HEK293 (cell line): Measurements from ENCODE around the gene KRTAP2-4.
"Not testable (repeated sequence)": the region's sequence is repeated elsewhere in the genome, so short reads cannot be mapped to it uniquely, and the experiment has no call there.

Experiments used
- CTCF ChIA-PET: fragments of 350-600 bp; formaldehyde crosslinking; extraction: SDS; loops from one replicate; lab custom pipeline; 2021; ENCODE audit warnings: antibody characterized with exemption; lab: Yijun Ruan, JAX
- POLR2A ChIA-PET: fragments of 300-600 bp; formaldehyde crosslinking; extraction: SDS; loops from one replicate; lab custom pipeline; 2020; ENCODE audit warnings: antibody characterized with exemption, inconsistent platforms; lab: Yijun Ruan, JAX
- H3K27ac ChIP-seq: fragments of 200-500 bp; sonication (Bioruptor generic); 2 replicates; pipeline ENCODE4 v1.5.1; 2014; ENCODE audit warnings: low read depth, low read length, control low read depth, inconsistent platforms; ENCODE audit errors: extremely low read depth
- H3K36me3 ChIP-seq, 2 experiments: fragments of 200-500 bp in 1 of 2; sonication (Bioruptor generic) in 1 of 2; 1 replicate in 1 of 2; 2 replicates in 1 of 2; pipeline ENCODE4 v1.5.1; 2014 to 2017; ENCODE audit warnings: inconsistent platforms in 2 of 2, low read length in 2 of 2; ENCODE audit not compliant: control insufficient read depth in 2 of 2, insufficient read depth in 1 of 2
- H3K4me1 ChIP-seq: fragments of 200-500 bp; sonication (Bioruptor generic); 2 replicates; pipeline ENCODE4 v1.5.1; 2014; ENCODE audit warnings: mild to moderate bottlenecking, low read length, inconsistent platforms; ENCODE audit not compliant: control insufficient read depth, insufficient read depth
- H3K4me3 ChIP-seq: 2 replicates; pipeline ENCODE4 v1.5.1; 2011; ENCODE audit warnings: low read depth, mild to moderate bottlenecking, control low read depth, low read length, moderate library complexity
- H3K9me3 ChIP-seq: fragments of 200-500 bp; sonication (Bioruptor generic); 2 replicates; pipeline ENCODE4 v1.5.1; 2014; ENCODE audit warnings: low read depth, low read length, inconsistent platforms; ENCODE audit not compliant: control insufficient read depth, insufficient read depth
- GLIS1 ChIP-seq: fragments of 450-650 bp; formaldehyde crosslinking; IDR thresholded peaks from 2 replicates; pipeline ENCODE4 v1.5.1; 2016; ENCODE audit warnings: missing biosample characterization, missing genetic modification characterization
- HOXD13 ChIP-seq: sonication (generic); formaldehyde crosslinking; IDR thresholded peaks from 2 replicates; pipeline ENCODE4 v1.8.0; 2022; ENCODE audit warnings: missing genetic modification reagents, borderline replicate concordance
- ZBTB8A ChIP-seq: fragments of 450-650 bp; formaldehyde crosslinking; IDR thresholded peaks from 2 replicates; pipeline ENCODE4 v1.5.1; 2016; ENCODE audit warnings: missing biosample characterization, missing genetic modification characterization
- ZIC2 ChIP-seq: fragments of 450-650 bp; formaldehyde crosslinking; IDR thresholded peaks from 2 replicates; pipeline ENCODE4 v1.5.1; 2016; ENCODE audit warnings: missing biosample characterization, missing genetic modification characterization
- ZNF10 ChIP-seq: fragments of 450-650 bp; formaldehyde crosslinking; IDR thresholded peaks from 2 replicates; pipeline ENCODE4 v1.5.1; 2017; ENCODE audit warnings: missing biosample characterization, missing genetic modification characterization
- ZNF112 ChIP-seq: fragments of 450-650 bp; formaldehyde crosslinking; IDR thresholded peaks from 2 replicates; pipeline ENCODE4 v1.5.0; 2017; ENCODE audit warnings: missing biosample characterization, missing genetic modification characterization
- ZNF140 ChIP-seq: fragments of 450-650 bp; formaldehyde crosslinking; IDR thresholded peaks from 2 replicates; pipeline ENCODE4 v1.5.1; 2016; ENCODE audit warnings: missing biosample characterization, missing genetic modification characterization
- ZNF146 ChIP-seq: fragments of 450-650 bp; formaldehyde crosslinking; IDR thresholded peaks from 2 replicates; pipeline ENCODE4 v1.5.1; 2016; ENCODE audit warnings: missing biosample characterization, missing genetic modification characterization
- ZNF16 ChIP-seq: fragments of 450-650 bp; formaldehyde crosslinking; IDR thresholded peaks from 2 replicates; pipeline ENCODE4 v1.5.1; 2016; ENCODE audit warnings: low read depth, missing biosample characterization, missing genetic modification characterization
- ZNF169 ChIP-seq: fragments of 450-650 bp; formaldehyde crosslinking; IDR thresholded peaks from 2 replicates; pipeline ENCODE4 v1.5.1; 2016; ENCODE audit warnings: missing biosample characterization, missing genetic modification characterization
- ZNF2 ChIP-seq: fragments of 450-650 bp; formaldehyde crosslinking; IDR thresholded peaks from 2 replicates; pipeline ENCODE4 v1.5.1; 2016; ENCODE audit warnings: missing biosample characterization, missing genetic modification characterization
- ZNF214 ChIP-seq: fragments of 450-650 bp; formaldehyde crosslinking; IDR thresholded peaks from 2 replicates; pipeline ENCODE4 v1.5.1; 2017; ENCODE audit warnings: missing biosample characterization, mild to moderate bottlenecking, missing genetic modification characterization, borderline replicate concordance
- ZNF26 ChIP-seq: fragments of 450-650 bp; formaldehyde crosslinking; IDR thresholded peaks from 2 replicates; pipeline ENCODE4 v1.5.1; 2016; ENCODE audit warnings: missing biosample characterization, missing genetic modification characterization
- ZNF266 ChIP-seq: fragments of 450-650 bp; formaldehyde crosslinking; IDR thresholded peaks from 2 replicates; pipeline ENCODE4 v1.5.1; 2016; ENCODE audit warnings: missing biosample characterization, missing genetic modification characterization, low read depth
- ZNF280D ChIP-seq: fragments of 450-650 bp; formaldehyde crosslinking; IDR thresholded peaks from 2 replicates; pipeline ENCODE4 v1.5.1; 2016; ENCODE audit warnings: missing biosample characterization, missing genetic modification characterization
- ZNF394 ChIP-seq: fragments of 450-650 bp; formaldehyde crosslinking; IDR thresholded peaks from 2 replicates; pipeline ENCODE4 v1.5.1; 2016; ENCODE audit warnings: missing biosample characterization, missing genetic modification characterization, mild to moderate bottlenecking, moderate library complexity, borderline replicate concordance
- ZNF585B ChIP-seq: fragments of 450-650 bp; formaldehyde crosslinking; IDR thresholded peaks from 2 replicates; pipeline ENCODE4 v1.5.1; 2016; ENCODE audit warnings: missing biosample characterization, missing genetic modification characterization
- ZNF660 ChIP-seq: fragments of 450-650 bp; IDR thresholded peaks from 2 replicates; pipeline ENCODE4 v1.5.1; 2018; ENCODE audit warnings: missing biosample characterization, mild to moderate bottlenecking, missing genetic modification characterization
- ZNF791 ChIP-seq: fragments of 450-650 bp; formaldehyde crosslinking; IDR thresholded peaks from 2 replicates; pipeline ENCODE4 v1.5.1; 2016; ENCODE audit warnings: missing biosample characterization, missing genetic modification characterization

KRTAP2-4 gene

GRCh38 chr17:41057547-41057946, 8.1 kb downstream of the KRTAP2-4 start:
- H3K36me3 ChIP-seq, result no peaks in the 10 kb centered on the region
- 0 out of 2 replicates have a peak, but pooled peaks have one; percentile 63 for TF ChIP-seq ZNF280D (tag by site-specific recombination)
- TF ChIP-seq ZNF26, result no peak
- TF ChIP-seq ZNF146 (tag by site-specific recombination), result peak; percentile 94
- no peak overlapping the region for H3K27ac ChIP-seq
- no peaks in the 10 kb centered on the region for H3K9me3 ChIP-seq
- no peaks in the 10 kb centered on the region for H3K4me1 ChIP-seq
- ChIA-PET CTCF (no interaction called here), POLR2A (no interaction called here)
- no peak overlapping the region for H3K4me3 ChIP-seq

- H3K36me3 ChIP-seq, H3K4me3 ChIP-seq, H3K4me1 ChIP-seq, H3K27ac ChIP-seq, POLR2A ChIA-PET, CTCF ChIA-PET, H3K9me3 ChIP-seq: not testable (repeated sequence)
These were observed 10.5 kb downstream of the KRTAP2-4 start, which contains the start of gene KRTAP2-2 for GRCh38 chr17:41055130-41055529. Gene KRTAP2-2, minus strand, starts transcription at chr17:41055230. Its CDS starts 19 bp downstream, at chr17:41055211.

- POLR2A ChIA-PET, result not testable (repeated sequence)
- TF ChIP-seq ZIC2 (tag by site-specific recombination), result peak; percentile 75
- peak; percentile 51; the same call in 1 of the 2 replicates for TF ChIP-seq GLIS1
- TF ChIP-seq, all 188 proteins: peak for 2; not testable (repeated sequence) for 186
- H3K9me3 ChIP-seq, H3K4me1 ChIP-seq, H3K36me3 ChIP-seq, H3K27ac ChIP-seq, H3K4me3 ChIP-seq, CTCF ChIA-PET: not testable (repeated sequence)
These were observed 11.1 kb downstream of the KRTAP2-4 start for GRCh38 chr17:41054556-41054955.

- Histone ChIP-seq H3K9me3 (no peaks in the 10 kb centered on the region), H3K27ac (no peak overlapping the region), H3K36me3 (no peaks in the 10 kb centered on the region), H3K4me3 (no peak overlapping the region), H3K4me1 (no peaks in the 10 kb centered on the region)
- POLR2A ChIA-PET, result no interaction called here
- CTCF ChIA-PET, result no interaction called here
- TF ChIP-seq ZNF140 (tag by site-specific recombination), result no peak
These were observed 11.7 kb downstream of the KRTAP2-4 start for GRCh38 chr17:41054025-41054424.

- no peak overlapping the region for H3K4me3 ChIP-seq
- CTCF ChIA-PET, result interaction anchor here (0.7 kb wide), 1 partner anchor 597 kb away, joined by 3 read pairs; no protein-coding TSS in a partner anchor
- no peak overlapping the region for H3K27ac ChIP-seq
- H3K4me1 ChIP-seq, result no peaks in the 10 kb centered on the region
- no peaks in the 10 kb centered on the region for H3K36me3 ChIP-seq
- POLR2A ChIA-PET, result no interaction called here
- TF ChIP-seq ZBTB8A (tag by site-specific recombination) (no peak), HOXD13 (no peak), ZNF112 (tag by site-specific recombination) (no peak), ZNF2 (tag by site-specific recombination) (no peak), ZNF394 (no peak), ZNF266 (no peak), ZNF10 (tag by site-specific recombination) (no peak), ZNF16 (no peak), ZNF585B (tag by site-specific recombination) (no peak), ZNF169 (tag by site-specific recombination) (no peak), ZNF214 (tag by site-specific recombination) (no peak), ZNF660 (tag by site-specific recombination) (no peak), ZNF791 (tag by site-specific recombination) (no peak)
- no peaks in the 10 kb centered on the region for H3K9me3 ChIP-seq
These were observed 13.1 kb downstream of the KRTAP2-4 start for GRCh38 chr17:41052566-41052965.
